HepG2 (cell line): ENCODE measurements around the gene CXCL17. TPM values are rescaled to one million over a fixed set of nuclear protein-coding genes. Genes with fewer than 3 reads are reported as not detected.

ENCODE experiments used
- ATAC-seq: fragments of 200-7000 bp; cut with Tn5 transposase; 3 replicates; pipeline ENCODE4 v1.9.1; 2020; ENCODE audit warnings: mild to moderate bottlenecking, moderate library complexity
- BruUV-seq: library from RNA; stranded (reverse); fragments of 400-500 nt; replicated peaks from 2 replicates; lab custom pipeline; 2021; lab: Mats Ljungman, UMichigan
- CTCF ChIA-PET: fragments of 300-600 bp; formaldehyde crosslinking; extraction: SDS; loops from one replicate; lab custom pipeline; 2021; ENCODE audit warnings: low total read pairs, inconsistent platforms, low intra/inter-chr PET ratio; lab: Yijun Ruan, JAX
- POLR2A ChIA-PET: fragments of 350-600 bp; sonication (Branson Sonifier 250); formaldehyde crosslinking; loops from one replicate; lab custom pipeline; 2020; ENCODE audit warnings: antibody characterized with exemption, inconsistent platforms; lab: Yijun Ruan, JAX
- DNase-seq: peaks from one replicate; pipeline ENCODE4 v3.0.0-alpha.2; 2015; ENCODE audit warnings: low spot score
- FAIRE-seq: peaks from 3 replicates; lab custom pipeline; 2011; peaks lifted over from hg19 to GRCh38; lab: Jason Lieb, UNC
- H2AFZ ChIP-seq: one replicate; pipeline ENCODE4 v1.6.1; 2011; ENCODE audit warnings: low read length, inconsistent platforms
- H3K27ac ChIP-seq: fragments of 300-600 bp; 3 replicates; pipeline ENCODE4 v1.8.0; 2011; ENCODE audit warnings: mixed run types, mild to moderate bottlenecking, mixed read lengths, low read length, inconsistent platforms; ENCODE audit not compliant: insufficient read depth; ENCODE audit errors: extremely low read length
- H3K27me3 ChIP-seq, 2 experiments: fragments of 200-600 bp in 1 of 2; 2 replicates in 1 of 2; 3 replicates in 1 of 2; pipeline versions ENCODE4 v1.6.0 to v1.8.0; 2011; ENCODE audit warnings: low read length in 2 of 2, mild to moderate bottlenecking in 2 of 2, moderate library complexity in 2 of 2, inconsistent platforms in 1 of 2; ENCODE audit not compliant: insufficient read depth in 2 of 2, control insufficient read depth in 1 of 2
- H3K36me3 ChIP-seq, 2 experiments: fragments of 200-600 bp in 1 of 2; replicated peaks in 1 of 2; 2 replicates in 1 of 2; 3 replicates in 1 of 2; pipeline versions ENCODE4 v1.5.1 to v1.8.0; 2011; ENCODE audit warnings: low read length in 2 of 2, inconsistent platforms in 1 of 2; ENCODE audit not compliant: insufficient read depth in 2 of 2, control insufficient read depth in 1 of 2
- H3K4me1 ChIP-seq: 2 replicates; pipeline ENCODE4 v1.5.1; 2012; ENCODE audit warnings: low read length, inconsistent platforms; ENCODE audit not compliant: insufficient read depth
- H3K4me2 ChIP-seq: 2 replicates; pipeline ENCODE4 v1.6.0; 2011; ENCODE audit warnings: low read depth, low read length, inconsistent platforms
- H3K4me3 ChIP-seq, 3 experiments: fragments of 200-600 bp in 1 of 3; sonication (generic), shearing (Covaris generic) in 1 of 3; replicated peaks in 1 of 3; 2 replicates each; pipeline ENCODE4 v1.5.1; 2011 to 2016; ENCODE audit warnings: low read length in 3 of 3, inconsistent platforms in 2 of 3, low read depth in 2 of 3, mild to moderate bottlenecking in 2 of 3, control low read depth in 1 of 3, mixed read lengths in 1 of 3; ENCODE audit not compliant: insufficient read depth in 1 of 3
- H3K79me2 ChIP-seq: one replicate; pipeline ENCODE4 v1.6.1; 2011; ENCODE audit warnings: low read length, inconsistent platforms; ENCODE audit not compliant: insufficient read depth
- H3K9ac ChIP-seq: 2 replicates; pipeline ENCODE4 v1.6.0; 2011; ENCODE audit warnings: mild to moderate bottlenecking, low read depth, low read length, inconsistent platforms; ENCODE audit not compliant: insufficient read depth
- H3K9me3 ChIP-seq: 2 replicates; pipeline ENCODE4 v1.5.1; 2012; ENCODE audit warnings: mild to moderate bottlenecking, low read length
- H4K20me1 ChIP-seq: 2 replicates; pipeline ENCODE4 v1.6.0; 2011; ENCODE audit warnings: inconsistent platforms, mild to moderate bottlenecking, low read length, moderate library complexity; ENCODE audit not compliant: insufficient read depth
- KMT2B ChIP-seq: IDR thresholded peaks from 2 replicates; pipeline ENCODE4 v1.6.1; 2016; ENCODE audit warnings: missing genetic modification reagents, missing compliant biosample characterization
- REPIN1 ChIP-seq: sonication (generic); formaldehyde crosslinking; IDR thresholded peaks from 2 replicates; pipeline ENCODE4 v1.8.0; 2022; ENCODE audit warnings: missing genetic modification reagents, low read depth, mild to moderate bottlenecking, borderline replicate concordance
- UBTF ChIP-seq: sonication (generic); formaldehyde crosslinking; IDR thresholded peaks from 2 replicates; pipeline ENCODE4 v1.4.0; 2020; ENCODE audit warnings: mild to moderate bottlenecking, missing genetic modification reagents
- ZBTB2 ChIP-seq: sonication (generic); formaldehyde crosslinking; IDR thresholded peaks from 2 replicates; pipeline ENCODE4 v1.8.0; 2022; ENCODE audit warnings: low read depth, missing genetic modification reagents
- ZNF607 ChIP-seq: sonication (generic); formaldehyde crosslinking; IDR thresholded peaks from 2 replicates; pipeline ENCODE4 v1.5.1; 2020; ENCODE audit warnings: missing genetic modification reagents, mild to moderate bottlenecking, borderline replicate concordance
- WGBS: methylation state at CpG from one replicate; pipeline ENCODE4 v1.1.6; 2017; ENCODE audit warnings: low lambda C conversion rate; 5-methylcytosine and 5-hydroxymethylcytosine counted together
- in situ Hi-C: cut with HindIII; loops from 2 replicates; pipeline ENCODE4 v1.10.0; 2017; ENCODE audit warnings: low pct_unique_long_range_greater_than_20kb; ENCODE audit not compliant: extremely low pct_ligation_motif_present
- intact Hi-C: fragments of 100-400 bp; cut with micrococcal nuclease; formaldehyde crosslinking; loops from one replicate; pipeline ENCODE4 v1.10.0; 2022; ENCODE audit not compliant: unreplicated experiment
- polyA plus RNA-seq, 8 experiments: library from polyadenylated mRNA; depleted of rRNA in 3 of 8; stranded (reverse) in 7 of 8; unstranded in 1 of 8; fragments of >200 nt; fragmentation: Illumina TruSeq in 4 of 8; extraction: Trizol in 4 of 8; gene quantifications; 2 replicates each; pipeline versions ENCODE4 v1.2.1 to v1.2.3, GENCODE V29; 2011 to 2016; ENCODE audit warnings: low read depth in 4 of 8, missing spikeins in 1 of 8, mixed read lengths in 1 of 8; ENCODE audit not compliant: insufficient read depth in 1 of 8
- total RNA-seq, 5 experiments: library from RNA; depleted of rRNA; stranded (reverse); fragments of >200 nt; fragmentation: Illumina TruSeq; extraction: Trizol; gene quantifications; 2 replicates each; pipeline ENCODE4 v1.2.3, GENCODE V29; 2016; ENCODE audit warnings: low read depth in 1 of 5
- TF ChIP-seq, protein P1 (sequence below): sonication (generic); formaldehyde crosslinking; IDR thresholded peaks from 2 replicates; pipeline ENCODE4 v1.4.0; 2020; ENCODE audit warnings: missing genetic modification reagents, low read depth, mild to moderate bottlenecking, borderline replicate concordance
- TF ChIP-seq, protein P2 (sequence below), 2 experiments: fragments of 450-650 bp in 1 of 2; sonication (generic) in 1 of 2; formaldehyde crosslinking in 1 of 2; IDR thresholded peaks; 2 replicates each; pipeline versions ENCODE4 v1.6.1 to v1.8.0; 2016 to 2022; ENCODE audit warnings: antibody characterized with exemption in 1 of 2, mild to moderate bottlenecking in 1 of 2, missing genetic modification reagents in 1 of 2

The CXCL17 gene
- total and polyA plus RNA-seq, 2 of the 13 experiments (the other 11 are each of a cell fraction or from before 2014, with no cell fraction given): 0.12 TPM; not detected in 1

DNA sequence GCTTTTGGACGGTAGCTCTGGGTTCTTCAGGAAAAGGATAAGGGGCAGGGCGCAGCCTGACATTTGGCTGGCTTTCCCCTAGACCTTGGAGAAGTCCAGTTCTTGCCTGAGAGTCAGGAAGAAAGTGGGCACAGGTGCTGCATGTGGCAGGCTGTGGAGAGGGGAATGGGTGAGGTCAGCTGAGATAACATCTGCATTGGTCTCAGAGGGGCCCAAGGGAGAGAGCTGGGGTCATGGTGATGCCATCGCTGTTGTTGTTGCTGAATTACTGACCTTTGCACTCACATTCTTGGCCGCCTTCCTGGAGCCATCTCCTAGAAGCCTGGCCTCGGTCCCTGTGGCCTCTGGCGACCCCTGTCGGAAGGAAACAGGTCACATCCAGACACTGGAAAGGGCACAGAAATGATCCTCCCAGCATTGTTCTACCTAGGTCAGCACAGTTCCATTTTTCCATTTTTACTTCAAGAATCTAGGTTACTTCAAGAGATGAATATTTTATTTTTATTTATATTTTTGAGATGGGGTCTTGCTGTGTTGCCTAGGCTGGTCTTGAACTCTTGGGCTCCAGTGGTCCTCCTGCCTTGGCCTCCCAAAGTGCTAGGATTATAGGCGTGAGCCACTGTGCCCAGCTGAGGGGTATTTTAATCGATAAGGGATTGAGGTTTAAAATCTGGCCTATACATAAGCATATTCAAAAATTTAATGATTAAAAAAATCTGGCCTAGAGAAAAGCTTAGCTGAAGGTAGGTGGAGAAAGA, 9.1 kb downstream of the CXCL17 start:
- Histone ChIP-seq H3K79me2 (no peaks in the 10 kb centered on the region), H3K4me1 (peaks cover 54% of the 10 kb centered on the region), H4K20me1 (no peaks in the 10 kb centered on the region), H3K27ac (peak overlapping the region; percentile 58), H3K9ac (peak overlapping the region; percentile 40), H3K36me3 (no peaks in the 10 kb centered on the region), H3K4me2 (peak overlapping the region; percentile 72), H3K27me3 (no peaks in the 10 kb centered on the region), H3K4me3 (peak overlapping the region in 1 of 3 experiments; percentile 41; a peak in 2 of 6 replicates), H3K9me3 (no peaks in the 10 kb centered on the region), H2AFZ (no peak overlapping the region)
- intact Hi-C loops (loop anchor here (1.0 kb wide), 1 partner anchor 13 kb away; no protein-coding TSS in a partner anchor), in situ Hi-C loops (no loop called here)
- DNase-seq: peak; percentile 95
- no TSS peak for BruUV-seq
- peak; percentile 85 for FAIRE-seq
- ATAC-seq: peak; percentile 91
- ChIA-PET POLR2A (interaction anchor here (1.1 to 1.5 kb wide), 5 partner anchors 9 to 95 kb away, joined by 6 to 13 read pairs (median 9); partner anchors contain the start of genes CEACAM1 and CXCL17), CTCF (interaction anchor here (1.5 to 2.4 kb wide), 4 partner anchors 10 to 47 kb away, joined by 5 to 38 read pairs (median 20); no protein-coding TSS in a partner anchor)
- WGBS: 39% methylated on average over 4 of the region's 9 CpGs
- TF ChIP-seq, protein P1, sequence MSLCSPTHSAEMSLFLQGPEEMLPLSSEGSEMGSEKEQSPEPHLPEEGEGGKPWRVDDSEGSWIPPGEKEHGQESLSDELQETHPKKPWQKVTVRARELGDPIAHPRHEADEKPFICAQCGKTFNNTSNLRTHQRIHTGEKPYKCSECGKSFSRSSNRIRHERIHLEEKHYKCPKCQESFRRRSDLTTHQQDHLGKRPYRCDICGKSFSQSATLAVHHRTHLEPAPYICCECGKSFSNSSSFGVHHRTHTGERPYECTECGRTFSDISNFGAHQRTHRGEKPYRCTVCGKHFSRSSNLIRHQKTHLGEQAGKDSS (CRISPR knock-in tag): peak; percentile 82; the same call in 1 of the 2 replicates
- TF ChIP-seq ZNF607 (CRISPR knock-in tag) (no peak), UBTF (CRISPR knock-in tag) (no peak), KMT2B (no peak), REPIN1 (CRISPR knock-in tag) (0 out of 2 replicates have a peak, but pooled peaks have one; percentile 24), ZBTB2 (no peak)
- TF ChIP-seq, protein P2, sequence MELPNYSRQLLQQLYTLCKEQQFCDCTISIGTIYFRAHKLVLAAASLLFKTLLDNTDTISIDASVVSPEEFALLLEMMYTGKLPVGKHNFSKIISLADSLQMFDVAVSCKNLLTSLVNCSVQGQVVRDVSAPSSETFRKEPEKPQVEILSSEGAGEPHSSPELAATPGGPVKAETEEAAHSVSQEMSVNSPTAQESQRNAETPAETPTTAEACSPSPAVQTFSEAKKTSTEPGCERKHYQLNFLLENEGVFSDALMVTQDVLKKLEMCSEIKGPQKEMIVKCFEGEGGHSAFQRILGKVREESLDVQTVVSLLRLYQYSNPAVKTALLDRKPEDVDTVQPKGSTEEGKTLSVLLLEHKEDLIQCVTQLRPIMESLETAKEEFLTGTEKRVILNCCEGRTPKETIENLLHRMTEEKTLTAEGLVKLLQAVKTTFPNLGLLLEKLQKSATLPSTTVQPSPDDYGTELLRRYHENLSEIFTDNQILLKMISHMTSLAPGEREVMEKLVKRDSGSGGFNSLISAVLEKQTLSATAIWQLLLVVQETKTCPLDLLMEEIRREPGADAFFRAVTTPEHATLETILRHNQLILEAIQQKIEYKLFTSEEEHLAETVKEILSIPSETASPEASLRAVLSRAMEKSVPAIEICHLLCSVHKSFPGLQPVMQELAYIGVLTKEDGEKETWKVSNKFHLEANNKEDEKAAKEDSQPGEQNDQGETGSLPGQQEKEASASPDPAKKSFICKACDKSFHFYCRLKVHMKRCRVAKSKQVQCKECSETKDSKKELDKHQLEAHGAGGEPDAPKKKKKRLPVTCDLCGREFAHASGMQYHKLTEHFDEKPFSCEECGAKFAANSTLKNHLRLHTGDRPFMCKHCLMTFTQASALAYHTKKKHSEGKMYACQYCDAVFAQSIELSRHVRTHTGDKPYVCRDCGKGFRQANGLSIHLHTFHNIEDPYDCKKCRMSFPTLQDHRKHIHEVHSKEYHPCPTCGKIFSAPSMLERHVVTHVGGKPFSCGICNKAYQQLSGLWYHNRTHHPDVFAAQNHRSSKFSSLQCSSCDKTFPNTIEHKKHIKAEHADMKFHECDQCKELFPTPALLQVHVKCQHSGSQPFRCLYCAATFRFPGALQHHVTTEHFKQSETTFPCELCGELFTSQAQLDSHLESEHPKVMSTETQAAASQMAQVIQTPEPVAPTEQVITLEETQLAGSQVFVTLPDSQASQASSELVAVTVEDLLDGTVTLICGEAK (IDR thresholded peaks at IDR 0.05): no peak
- TF ChIP-seq, protein P2 (CRISPR knock-in tag; IDR thresholded peaks at IDR 0.05): peak; percentile 28; the same call in 1 of the 2 replicates
